AG09319 (cell line): ENCODE data around the gene APBB1.
"Not testable (repeated sequence)": the region's sequence is repeated elsewhere in the genome, so short reads cannot be mapped to it uniquely, and the experiment has no call there.

Experiments used
- DNase-seq: peaks from one replicate; pipeline ENCODE4 v3.0.0-alpha.2; 2010; ENCODE audit warnings: low read depth; ENCODE audit errors: extremely low read depth
- CTCF ChIP-seq: IDR thresholded peaks from 2 replicates; pipeline ENCODE4 v1.5.1; 2011; ENCODE audit warnings: low read depth, mild to moderate bottlenecking, inconsistent platforms, low read length, moderate library complexity

Gene APBB1

GRCh38 chr11:6400431-6401345 is 18.2 kb downstream of the APBB1 start:
- no peak for TF ChIP-seq CTCF
- no peak for DNase-seq

- no peak for TF ChIP-seq CTCF
These were observed 21.3 kb downstream of the APBB1 start for GRCh38 chr11:6397636-6398035.

GRCh38 chr11:6397156-6397555 is 21.7 kb downstream of the APBB1 start:
- no peak for DNase-seq
- TF ChIP-seq CTCF, result no peak

More at GRCh38 chr11:6397636-6398035, 21.3 kb downstream of the APBB1 start:
- DNase-seq, result no peak

- DNase-seq, result no peak
- no peak for TF ChIP-seq CTCF
These were observed 23.3 kb downstream of the APBB1 start for GRCh38 chr11:6395470-6396060.

- no peak for TF ChIP-seq CTCF
- no peak for DNase-seq
These were observed 24.8 kb downstream of the APBB1 start for GRCh38 chr11:6393989-6394670.

- not testable (repeated sequence) for DNase-seq
These were observed 26.6 kb downstream of the APBB1 start for GRCh38 chr11:6392251-6392650.

GRCh38 chr11:6391537-6392134 is 27.3 kb downstream of the APBB1 start:
- TF ChIP-seq CTCF, result no peak
- DNase-seq, result no peak
